Measurements from ENCODE around the gene MRPL16.

DNA sequence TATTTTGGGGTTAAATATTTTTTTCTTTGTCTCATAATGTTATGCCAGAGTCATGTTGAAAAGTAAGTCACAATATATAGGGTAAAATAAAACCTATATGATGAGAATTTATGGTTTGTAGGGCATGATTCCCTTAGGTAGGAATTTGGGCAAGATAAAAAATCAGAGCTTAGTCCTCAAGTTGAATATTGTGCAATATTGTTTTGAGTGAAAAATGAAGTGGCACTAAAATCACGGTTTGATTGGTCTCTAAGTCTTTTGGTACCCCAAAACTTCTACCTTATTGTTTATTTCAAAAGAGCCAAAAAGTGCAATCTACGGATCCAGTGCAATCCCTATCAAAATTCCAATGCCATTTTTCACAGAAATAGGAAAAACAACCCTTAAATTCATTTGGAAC is 1.6 kb upstream of the MRPL16 start:
- TF ChIP-seq, protein P1, sequence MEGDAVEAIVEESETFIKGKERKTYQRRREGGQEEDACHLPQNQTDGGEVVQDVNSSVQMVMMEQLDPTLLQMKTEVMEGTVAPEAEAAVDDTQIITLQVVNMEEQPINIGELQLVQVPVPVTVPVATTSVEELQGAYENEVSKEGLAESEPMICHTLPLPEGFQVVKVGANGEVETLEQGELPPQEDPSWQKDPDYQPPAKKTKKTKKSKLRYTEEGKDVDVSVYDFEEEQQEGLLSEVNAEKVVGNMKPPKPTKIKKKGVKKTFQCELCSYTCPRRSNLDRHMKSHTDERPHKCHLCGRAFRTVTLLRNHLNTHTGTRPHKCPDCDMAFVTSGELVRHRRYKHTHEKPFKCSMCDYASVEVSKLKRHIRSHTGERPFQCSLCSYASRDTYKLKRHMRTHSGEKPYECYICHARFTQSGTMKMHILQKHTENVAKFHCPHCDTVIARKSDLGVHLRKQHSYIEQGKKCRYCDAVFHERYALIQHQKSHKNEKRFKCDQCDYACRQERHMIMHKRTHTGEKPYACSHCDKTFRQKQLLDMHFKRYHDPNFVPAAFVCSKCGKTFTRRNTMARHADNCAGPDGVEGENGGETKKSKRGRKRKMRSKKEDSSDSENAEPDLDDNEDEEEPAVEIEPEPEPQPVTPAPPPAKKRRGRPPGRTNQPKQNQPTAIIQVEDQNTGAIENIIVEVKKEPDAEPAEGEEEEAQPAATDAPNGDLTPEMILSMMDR (IDR thresholded peaks at IDR 0.05), result no peak
- TF ChIP-seq POLR2A (IDR thresholded peaks at IDR 0.05; ENCODE audit: low read depth), result no peak

All from esophagus muscularis mucosa (tissue), 3 donors.